Measurements from ENCODE around the gene ENKD1. TPM values are rescaled to one million over a fixed set of nuclear protein-coding genes. Genes with fewer than 3 reads are reported as not detected.
A peak's percentile ranks its signal among the peaks of the same experiment; 100 is the strongest.

The ENKD1 gene
- total and polyA plus RNA-seq, 2 of the 13 experiments (the other 11 are each of a cell fraction or from before 2014, with no cell fraction given): 10.8 to 20.8 TPM

DNA sequence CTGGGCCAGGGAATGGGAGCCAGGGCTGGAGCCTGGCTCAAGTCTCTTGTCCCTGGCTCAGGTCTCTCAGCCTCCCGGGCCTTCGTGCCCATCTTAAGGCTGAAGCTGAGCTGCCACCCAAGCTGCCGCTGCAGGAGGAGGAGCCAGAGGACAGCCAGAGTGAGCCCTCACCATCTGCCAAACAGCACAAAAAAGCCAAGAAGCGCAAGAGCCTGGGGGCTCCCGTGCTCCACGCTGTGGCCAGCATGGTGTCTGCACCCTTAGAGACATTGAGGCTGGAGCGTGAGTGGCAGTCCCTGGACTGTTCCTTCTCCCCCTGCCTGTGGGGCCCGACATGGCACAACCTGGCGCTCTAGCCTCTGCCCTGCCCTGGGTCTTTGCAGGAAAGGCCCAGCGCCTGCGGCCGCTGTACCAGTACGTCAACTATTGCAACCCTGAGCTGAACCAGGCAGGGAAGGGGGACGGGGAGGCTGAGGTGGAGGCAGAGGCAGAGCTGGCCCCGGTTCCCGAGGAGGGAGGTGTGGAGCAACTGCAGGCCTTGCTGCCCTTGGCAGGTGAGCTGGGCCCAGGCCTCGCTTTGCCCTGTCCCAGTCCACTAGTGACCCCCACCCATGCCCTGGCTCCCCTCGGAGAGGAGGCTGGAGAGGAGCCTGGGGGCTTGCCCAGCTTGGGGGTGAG lies 1.4 kb upstream of the ENKD1 start (continued):
- TF ChIP-seq, protein P1, sequence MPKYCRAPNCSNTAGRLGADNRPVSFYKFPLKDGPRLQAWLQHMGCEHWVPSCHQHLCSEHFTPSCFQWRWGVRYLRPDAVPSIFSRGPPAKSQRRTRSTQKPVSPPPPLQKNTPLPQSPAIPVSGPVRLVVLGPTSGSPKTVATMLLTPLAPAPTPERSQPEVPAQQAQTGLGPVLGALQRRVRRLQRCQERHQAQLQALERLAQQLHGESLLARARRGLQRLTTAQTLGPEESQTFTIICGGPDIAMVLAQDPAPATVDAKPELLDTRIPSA (CRISPR knock-in tag; IDR thresholded peaks at IDR 0.05; ENCODE audit: borderline replicate concordance): no peak
- no peak for TF ChIP-seq SMARCE1 (IDR thresholded peaks at IDR 0.05; ENCODE audit: borderline replicate concordance)
- TF ChIP-seq, protein P2, sequence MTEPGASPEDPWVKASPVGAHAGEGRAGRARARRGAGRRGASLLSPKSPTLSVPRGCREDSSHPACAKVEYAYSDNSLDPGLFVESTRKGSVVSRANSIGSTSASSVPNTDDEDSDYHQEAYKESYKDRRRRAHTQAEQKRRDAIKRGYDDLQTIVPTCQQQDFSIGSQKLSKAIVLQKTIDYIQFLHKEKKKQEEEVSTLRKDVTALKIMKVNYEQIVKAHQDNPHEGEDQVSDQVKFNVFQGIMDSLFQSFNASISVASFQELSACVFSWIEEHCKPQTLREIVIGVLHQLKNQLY (CRISPR knock-in tag; IDR thresholded peaks at IDR 0.05): no peak; the same call in 1 of the 2 replicates
- TF ChIP-seq, protein P3, sequence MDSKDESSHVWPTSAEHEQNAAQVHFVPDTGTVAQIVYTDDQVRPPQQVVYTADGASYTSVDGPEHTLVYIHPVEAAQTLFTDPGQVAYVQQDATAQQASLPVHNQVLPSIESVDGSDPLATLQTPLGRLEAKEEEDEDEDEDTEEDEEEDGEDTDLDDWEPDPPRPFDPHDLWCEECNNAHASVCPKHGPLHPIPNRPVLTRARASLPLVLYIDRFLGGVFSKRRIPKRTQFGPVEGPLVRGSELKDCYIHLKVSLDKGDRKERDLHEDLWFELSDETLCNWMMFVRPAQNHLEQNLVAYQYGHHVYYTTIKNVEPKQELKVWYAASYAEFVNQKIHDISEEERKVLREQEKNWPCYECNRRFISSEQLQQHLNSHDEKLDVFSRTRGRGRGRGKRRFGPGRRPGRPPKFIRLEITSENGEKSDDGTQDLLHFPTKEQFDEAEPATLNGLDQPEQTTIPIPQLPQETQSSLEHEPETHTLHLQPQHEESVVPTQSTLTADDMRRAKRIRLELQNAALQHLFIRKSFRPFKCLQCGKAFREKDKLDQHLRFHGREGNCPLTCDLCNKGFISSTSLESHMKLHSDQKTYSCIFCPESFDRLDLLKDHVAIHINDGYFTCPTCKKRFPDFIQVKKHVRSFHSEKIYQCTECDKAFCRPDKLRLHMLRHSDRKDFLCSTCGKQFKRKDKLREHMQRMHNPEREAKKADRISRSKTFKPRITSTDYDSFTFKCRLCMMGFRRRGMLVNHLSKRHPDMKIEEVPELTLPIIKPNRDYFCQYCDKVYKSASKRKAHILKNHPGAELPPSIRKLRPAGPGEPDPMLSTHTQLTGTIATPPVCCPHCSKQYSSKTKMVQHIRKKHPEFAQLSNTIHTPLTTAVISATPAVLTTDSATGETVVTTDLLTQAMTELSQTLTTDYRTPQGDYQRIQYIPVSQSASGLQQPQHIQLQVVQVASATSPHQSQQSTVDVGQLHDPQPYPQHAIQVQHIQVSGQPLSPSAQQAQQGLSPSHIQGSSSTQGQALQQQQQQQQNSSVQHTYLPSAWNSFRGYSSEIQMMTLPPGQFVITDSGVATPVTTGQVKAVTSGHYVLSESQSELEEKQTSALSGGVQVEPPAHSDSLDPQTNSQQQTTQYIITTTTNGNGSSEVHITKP (CRISPR knock-in tag; IDR thresholded peaks at IDR 0.05; ENCODE audit: low read depth): peak; percentile 95
- TF ChIP-seq MBNL3 (CRISPR knock-in tag; conservative IDR thresholded peaks at IDR 0.05): no peak
- peak; percentile 75 for TF ChIP-seq ZNF724P (CRISPR knock-in tag; IDR thresholded peaks at IDR 0.05; ENCODE audit: borderline replicate concordance)
- TF ChIP-seq RARG (CRISPR knock-in tag; IDR thresholded peaks at IDR 0.05; ENCODE audit: low read depth): no peak; the same call in 1 of the 2 replicates
- TF ChIP-seq, protein P4, sequence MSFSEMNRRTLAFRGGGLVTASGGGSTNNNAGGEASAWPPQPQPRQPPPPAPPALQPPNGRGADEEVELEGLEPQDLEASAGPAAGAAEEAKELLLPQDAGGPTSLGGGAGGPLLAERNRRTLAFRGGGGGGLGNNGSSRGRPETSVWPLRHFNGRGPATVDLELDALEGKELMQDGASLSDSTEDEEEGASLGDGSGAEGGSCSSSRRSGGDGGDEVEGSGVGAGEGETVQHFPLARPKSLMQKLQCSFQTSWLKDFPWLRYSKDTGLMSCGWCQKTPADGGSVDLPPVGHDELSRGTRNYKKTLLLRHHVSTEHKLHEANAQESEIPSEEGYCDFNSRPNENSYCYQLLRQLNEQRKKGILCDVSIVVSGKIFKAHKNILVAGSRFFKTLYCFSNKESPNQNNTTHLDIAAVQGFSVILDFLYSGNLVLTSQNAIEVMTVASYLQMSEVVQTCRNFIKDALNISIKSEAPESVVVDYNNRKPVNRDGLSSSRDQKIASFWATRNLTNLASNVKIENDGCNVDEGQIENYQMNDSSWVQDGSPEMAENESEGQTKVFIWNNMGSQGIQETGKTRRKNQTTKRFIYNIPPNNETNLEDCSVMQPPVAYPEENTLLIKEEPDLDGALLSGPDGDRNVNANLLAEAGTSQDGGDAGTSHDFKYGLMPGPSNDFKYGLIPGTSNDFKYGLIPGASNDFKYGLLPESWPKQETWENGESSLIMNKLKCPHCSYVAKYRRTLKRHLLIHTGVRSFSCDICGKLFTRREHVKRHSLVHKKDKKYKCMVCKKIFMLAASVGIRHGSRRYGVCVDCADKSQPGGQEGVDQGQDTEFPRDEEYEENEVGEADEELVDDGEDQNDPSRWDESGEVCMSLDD (CRISPR knock-in tag; IDR thresholded peaks at IDR 0.05; ENCODE audit: borderline replicate concordance): no peak
- TF ChIP-seq, protein P5, sequence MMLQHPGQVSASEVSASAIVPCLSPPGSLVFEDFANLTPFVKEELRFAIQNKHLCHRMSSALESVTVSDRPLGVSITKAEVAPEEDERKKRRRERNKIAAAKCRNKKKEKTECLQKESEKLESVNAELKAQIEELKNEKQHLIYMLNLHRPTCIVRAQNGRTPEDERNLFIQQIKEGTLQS (CRISPR knock-in tag; IDR thresholded peaks at IDR 0.05): no peak
- TF ChIP-seq FIP1L1 (IDR thresholded peaks at IDR 0.05; ENCODE audit: borderline replicate concordance, insufficient read depth, low read depth, low read length): no peak
- no peak for TF ChIP-seq NKX3-1 (CRISPR knock-in tag; IDR thresholded peaks at IDR 0.05)
- 0 out of 2 replicates have a peak, but pooled peaks have one; percentile 4 for TF ChIP-seq ZNF234 (CRISPR knock-in tag; conservative IDR thresholded peaks at IDR 0.05)
- no peak for TF ChIP-seq TRIM24 (CRISPR knock-in tag; IDR thresholded peaks at IDR 0.05)
- no peak for TF ChIP-seq SRSF9 (IDR thresholded peaks at IDR 0.05; ENCODE audit: borderline replicate concordance, insufficient read depth, low read depth, low read length, poor library complexity, severe bottlenecking)
- TF ChIP-seq ZNF569 (CRISPR knock-in tag; IDR thresholded peaks at IDR 0.05; ENCODE audit: borderline replicate concordance): peak; percentile 6; the same call in 1 of the 2 replicates
- TF ChIP-seq, protein P6, sequence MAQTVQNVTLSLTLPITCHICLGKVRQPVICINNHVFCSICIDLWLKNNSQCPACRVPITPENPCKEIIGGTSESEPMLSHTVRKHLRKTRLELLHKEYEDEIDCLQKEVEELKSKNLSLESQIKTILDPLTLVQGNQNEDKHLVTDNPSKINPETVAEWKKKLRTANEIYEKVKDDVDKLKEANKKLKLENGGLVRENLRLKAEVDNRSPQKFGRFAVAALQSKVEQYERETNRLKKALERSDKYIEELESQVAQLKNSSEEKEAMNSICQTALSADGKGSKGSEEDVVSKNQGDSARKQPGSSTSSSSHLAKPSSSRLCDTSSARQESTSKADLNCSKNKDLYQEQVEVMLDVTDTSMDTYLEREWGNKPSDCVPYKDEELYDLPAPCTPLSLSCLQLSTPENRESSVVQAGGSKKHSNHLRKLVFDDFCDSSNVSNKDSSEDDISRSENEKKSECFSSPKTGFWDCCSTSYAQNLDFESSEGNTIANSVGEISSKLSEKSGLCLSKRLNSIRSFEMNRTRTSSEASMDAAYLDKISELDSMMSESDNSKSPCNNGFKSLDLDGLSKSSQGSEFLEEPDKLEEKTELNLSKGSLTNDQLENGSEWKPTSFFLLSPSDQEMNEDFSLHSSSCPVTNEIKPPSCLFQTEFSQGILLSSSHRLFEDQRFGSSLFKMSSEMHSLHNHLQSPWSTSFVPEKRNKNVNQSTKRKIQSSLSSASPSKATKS (CRISPR knock-in tag; IDR thresholded peaks at IDR 0.05): no peak
- no peak for TF ChIP-seq MAF1 (CRISPR knock-in tag; IDR thresholded peaks at IDR 0.05; ENCODE audit: borderline replicate concordance)
- TF ChIP-seq ZNF101 (CRISPR knock-in tag; IDR thresholded peaks at IDR 0.05; ENCODE audit: borderline replicate concordance, low read depth): 0 out of 2 replicates have a peak, but pooled peaks have one; percentile 57

All from HepG2 (cell line).